IMR-90 (cell line): Measurements from ENCODE around the gene ATP1A2. TPM values are rescaled to one million over a fixed set of nuclear protein-coding genes. Genes with fewer than 3 reads are reported as not detected.

ENCODE experiments used
- ATAC-seq: fragments of 200-7000 bp; cut with Tn5 transposase; 2 replicates; pipeline ENCODE4 v1.9.1; 2020; ENCODE audit warnings: low read depth, mild to moderate bottlenecking, moderate library complexity
- BruUV-seq: library from RNA; stranded (reverse); fragments of 400-500 nt; replicated peaks from 2 replicates; lab custom pipeline; 2021; lab: Mats Ljungman, UMichigan
- CTCF ChIA-PET: fragments of 300-600 bp; formaldehyde crosslinking; extraction: SDS; loops from one replicate; lab custom pipeline; 2021; ENCODE audit warnings: antibody characterized with exemption; lab: Yijun Ruan, JAX
- POLR2A ChIA-PET: fragments of 300-600 bp; sonication (Branson Sonifier 250); formaldehyde crosslinking; loops from one replicate; lab custom pipeline; 2022; ENCODE audit warnings: antibody characterized with exemption; ENCODE audit not compliant: unreplicated experiment; lab: Charles Lee
- DNase-seq: peaks from one replicate; pipeline ENCODE4 v3.0.0; 2013
- H2AFZ ChIP-seq: replicated peaks from 2 replicates; pipeline ENCODE3; 2013; ENCODE audit warnings: low read length, mild to moderate bottlenecking; ENCODE audit not compliant: poor library complexity
- H2AK5ac ChIP-seq: 2 replicates; pipeline ENCODE4 v1.6.1; 2013; ENCODE audit warnings: low read depth, low read length, inconsistent platforms
- H2AK9ac ChIP-seq: replicated peaks from 2 replicates; pipeline ENCODE3; 2013; ENCODE audit warnings: mild to moderate bottlenecking, low read depth, low read length, moderate library complexity; ENCODE audit not compliant: poor library complexity
- H2BK120ac ChIP-seq: 2 replicates; pipeline ENCODE4 v1.6.1; 2013; ENCODE audit warnings: low read depth, low read length, inconsistent platforms
- H2BK15ac ChIP-seq: 3 replicates; pipeline ENCODE4 v1.6.1; 2013; ENCODE audit warnings: low read depth, low read length, inconsistent platforms
- H2BK20ac ChIP-seq: 2 replicates; pipeline ENCODE4 v1.6.1; 2013; ENCODE audit warnings: low read depth, mild to moderate bottlenecking, inconsistent platforms, low read length, moderate library complexity
- H2BK5ac ChIP-seq: 2 replicates; pipeline ENCODE4 v1.6.1; 2013; ENCODE audit warnings: mild to moderate bottlenecking, low read depth, low read length, inconsistent platforms; ENCODE audit not compliant: poor library complexity, severe bottlenecking
- H3K14ac ChIP-seq: replicated peaks from 2 replicates; pipeline ENCODE4 v1.6.1; 2013; ENCODE audit warnings: low read depth, low read length, inconsistent platforms
- H3K18ac ChIP-seq: 2 replicates; pipeline ENCODE4 v1.6.1; 2013; ENCODE audit warnings: low read depth, low read length, control low read depth
- H3K23ac ChIP-seq: 2 replicates; pipeline ENCODE4 v1.6.1; 2013; ENCODE audit warnings: low read depth, low read length, inconsistent platforms
- H3K27ac ChIP-seq: 2 replicates; pipeline ENCODE4 v1.5.1; 2013; ENCODE audit warnings: mild to moderate bottlenecking, control low read depth, low read length; ENCODE audit not compliant: insufficient read depth
- H3K27me3 ChIP-seq: 2 replicates; pipeline ENCODE4 v1.6.1; 2013; ENCODE audit warnings: low read length; ENCODE audit not compliant: control insufficient read depth, insufficient read depth
- H3K36me3 ChIP-seq: 2 replicates; pipeline ENCODE4 v1.6.1; 2013; ENCODE audit warnings: low read length, mixed read lengths; ENCODE audit not compliant: control insufficient read depth, insufficient read depth
- H3K4ac ChIP-seq: 2 replicates; pipeline ENCODE4 v1.6.1; 2013; ENCODE audit warnings: low read depth, low read length, inconsistent platforms
- H3K4me1 ChIP-seq: 2 replicates; pipeline ENCODE4 v1.6.1; 2013; ENCODE audit warnings: low read length, mixed read lengths; ENCODE audit not compliant: control insufficient read depth, insufficient read depth
- H3K4me2 ChIP-seq: 2 replicates; pipeline ENCODE4 v1.6.1; 2013; ENCODE audit warnings: low read depth, mild to moderate bottlenecking, control low read depth, low read length, moderate library complexity
- H3K4me3 ChIP-seq: 2 replicates; pipeline ENCODE4 v1.5.1; 2013; ENCODE audit warnings: low read depth, mild to moderate bottlenecking, control low read depth, low read length, moderate library complexity; ENCODE audit not compliant: insufficient read depth
- H3K56ac ChIP-seq: 2 replicates; pipeline ENCODE4 v1.6.1; 2013; ENCODE audit warnings: low read length, inconsistent platforms; ENCODE audit not compliant: insufficient read depth; ENCODE audit errors: extremely low read depth
- H3K79me1 ChIP-seq, 2 experiments: 2 replicates each; pipeline ENCODE4 v1.6.1; 2013; ENCODE audit warnings: low read length in 2 of 2, inconsistent platforms in 1 of 2, low read depth in 1 of 2
- H3K9ac ChIP-seq: 2 replicates; pipeline ENCODE4 v1.6.1; 2013; ENCODE audit warnings: low read depth, low read length, control low read depth
- H3K9me1 ChIP-seq: 2 replicates; pipeline ENCODE4 v1.6.1; 2013; ENCODE audit warnings: low read length, inconsistent platforms; ENCODE audit not compliant: insufficient read depth
- H3K9me3 ChIP-seq: 2 replicates; pipeline ENCODE4 v1.6.1; 2013; ENCODE audit warnings: low read length; ENCODE audit not compliant: control insufficient read depth, insufficient read depth
- H4K20me1 ChIP-seq: 2 replicates; pipeline ENCODE4 v1.6.1; 2013; ENCODE audit warnings: low read length, inconsistent platforms; ENCODE audit not compliant: insufficient read depth
- H4K5ac ChIP-seq: 2 replicates; pipeline ENCODE4 v1.6.1; 2013; ENCODE audit warnings: mild to moderate bottlenecking, low read depth, low read length, control low read depth
- H4K8ac ChIP-seq, 2 experiments: 2 replicates each; pipeline ENCODE4 v1.6.1; 2013; ENCODE audit warnings: low read depth in 2 of 2, low read length in 2 of 2, control low read depth in 1 of 2, inconsistent platforms in 1 of 2
- H4K91ac ChIP-seq: 2 replicates; pipeline ENCODE4 v1.6.1; 2013; ENCODE audit warnings: low read depth, low read length, inconsistent platforms; ENCODE audit not compliant: insufficient read depth
- MAZ ChIP-seq: IDR thresholded peaks from 2 replicates; pipeline ENCODE4 v1.6.1; 2012; ENCODE audit warnings: low read depth, mild to moderate bottlenecking, low read length, improper control_type of control experiment, moderate library complexity, borderline replicate concordance
- RAD21 ChIP-seq: IDR thresholded peaks from 2 replicates; pipeline ENCODE4 v1.6.1; 2012; ENCODE audit warnings: low read length, improper control_type of control experiment
- RCOR1 ChIP-seq: IDR thresholded peaks from 2 replicates; pipeline ENCODE4 v1.6.1; 2012; ENCODE audit warnings: mild to moderate bottlenecking, low read length, improper control_type of control experiment; ENCODE audit not compliant: insufficient replicate concordance
- WGBS, 2 experiments: methylation state at CpG; one replicate each; pipeline versions ENCODE4 v1.1.5 to v1.1.7; 2013; ENCODE audit warnings: missing lambda C conversion rate in 2 of 2; ENCODE audit not compliant: insufficient read length in 1 of 2; ENCODE audit errors: extremely low coverage in 2 of 2; 5-methylcytosine and 5-hydroxymethylcytosine counted together
- dilution Hi-C: fragments of 300-500 bp; cut with HindIII; formaldehyde crosslinking; loops from one replicate; pipeline ENCODE4 v1.14.3; 2018; ENCODE audit warnings: low sequenced_read_pairs; ENCODE audit not compliant: unreplicated experiment
- in situ Hi-C: fragments of 300-500 bp; cut with MboI; formaldehyde crosslinking; loops from 3 replicates; pipeline ENCODE4 v1.14.3; 2019; ENCODE audit warnings: low sequenced_read_pairs, inconsistent platforms, mixed read lengths
- intact Hi-C: fragments of 100-400 bp; cut with micrococcal nuclease; formaldehyde crosslinking; loops from 2 replicates; pipeline ENCODE4 v1.10.0; 2022
- polyA plus RNA-seq, 3 experiments: library from polyadenylated mRNA; depleted of rRNA; stranded (reverse); fragments of >200 nt; gene quantifications; 2 replicates each; pipeline ENCODE4 v1.2.3, GENCODE V29; 2012; ENCODE audit warnings: low replicate concordance in 1 of 3
- total RNA-seq: library from RNA; depleted of rRNA; stranded (reverse); fragments of >200 nt; gene quantifications from 2 replicates; pipeline ENCODE4 v1.2.3, GENCODE V29; 2012

ATP1A2 gene
- total and polyA plus RNA-seq, 2 of the 4 experiments (the other 2 are of a cell fraction) = under 0.01 to 0.15 TPM

DNA sequence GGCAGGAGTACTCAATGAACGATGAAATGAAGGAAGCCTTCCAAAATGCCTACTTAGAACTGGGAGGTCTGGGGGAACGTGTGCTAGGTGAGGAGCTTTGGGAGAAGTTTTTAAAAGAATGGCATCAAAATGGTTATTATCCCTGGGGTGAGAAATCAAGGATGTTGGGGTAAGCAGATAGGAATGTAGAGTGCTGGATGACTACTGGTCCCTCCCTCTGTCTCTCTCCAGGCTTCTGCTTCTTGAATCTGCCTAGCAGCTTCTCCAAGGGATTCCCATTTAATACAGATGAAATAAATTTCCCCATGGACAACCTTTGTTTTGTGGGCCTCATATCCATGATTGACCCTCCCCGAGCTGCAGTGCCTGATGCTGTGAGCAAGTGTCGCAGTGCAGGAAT, 55.8 kb downstream of the ATP1A2 start:
- ChIA-PET CTCF (no interaction called here), POLR2A (no interaction called here)
- in situ Hi-C loops = no loop called here
- WGBS, 2 experiments = no CpG with 5 or more reads among the region's 4 CpGs
- Histone ChIP-seq H2BK20ac (no peak overlapping the region), H2BK5ac (no peak overlapping the region), H3K18ac (no peak overlapping the region), H3K4ac (no peak overlapping the region), H3K9me1 (no peaks in the 10 kb centered on the region), H3K27ac (no peak overlapping the region), H3K4me2 (no peak overlapping the region), H2AK9ac (no peak overlapping the region), H4K91ac (no peak overlapping the region), H2BK15ac (no peak overlapping the region), H4K5ac (no peak overlapping the region), H3K23ac (no peak overlapping the region), H3K9me3 (no peaks in the 10 kb centered on the region; the same call in 1 of the 2 replicates), H3K4me3 (no peak overlapping the region), H3K79me1 (no peaks in the 10 kb centered on the region), H2AK5ac (no peak overlapping the region), H2BK120ac (no peak overlapping the region), H4K20me1 (no peaks in the 10 kb centered on the region), H3K14ac (no peak overlapping the region), H3K4me1 (0 out of 2 replicates have a peak, but pooled peaks cover 2% of the 10 kb centered on the region), H3K36me3 (no peaks in the 10 kb centered on the region), H3K56ac (no peak overlapping the region), H4K8ac (no peak overlapping the region), H3K27me3 (peaks cover 49% of the 10 kb centered on the region), H2AFZ (no peak overlapping the region), H3K9ac (no peak overlapping the region)
- ATAC-seq (peak; percentile 85), DNase-seq (peak; percentile 32)
- BruUV-seq = no TSS peak
- intact Hi-C loops = no loop called here
- TF ChIP-seq MAZ (no peak), RAD21 (no peak), RCOR1 (no peak)
- dilution Hi-C loops = no loop called here
